AG04449 (cell line): ENCODE measurements around the gene PADI2.
A peak's percentile ranks its signal among the peaks of the same experiment; 100 is the strongest.

Experiments used
- CTCF ChIA-PET: fragments of 350-600 bp; formaldehyde crosslinking; extraction: SDS; loops from one replicate; lab custom pipeline; 2021; ENCODE audit warnings: antibody characterized with exemption; lab: Yijun Ruan, JAX
- POLR2A ChIA-PET: fragments of 400-600, 350-600 bp; formaldehyde crosslinking; extraction: SDS; loops from one replicate; lab custom pipeline; 2020; ENCODE audit warnings: antibody characterized with exemption, inconsistent platforms; lab: Yijun Ruan, JAX
- DNase-seq: peaks from one replicate; pipeline ENCODE4 v3.0.0-alpha.2; 2010; ENCODE audit warnings: low read depth, low spot score
- H3K4me3 ChIP-seq: 2 replicates; pipeline ENCODE4 v1.5.1; 2011; ENCODE audit warnings: low read depth, mild to moderate bottlenecking, control low read depth, low read length
- CTCF ChIP-seq: IDR thresholded peaks from one replicate; pipeline ENCODE4 v1.5.1; 2011; ENCODE audit warnings: mild to moderate bottlenecking, moderate library complexity, low read length, control low read depth, inconsistent platforms; ENCODE audit not compliant: insufficient read depth; ENCODE audit errors: missing control alignments

Gene PADI2

GRCh38 chr1:17136145-17136544 lies 16.9 kb upstream of the PADI2 start:
- no peak overlapping the region for H3K4me3 ChIP-seq
- ChIA-PET CTCF (interaction anchor here (0.9 to 2.6 kb wide), 4 partner anchors 10 to 101 kb away, joined by 3 to 9 read pairs (median 4); no protein-coding TSS in a partner anchor), POLR2A (no interaction called here)
- DNase-seq, result no peak
- TF ChIP-seq CTCF, result no peak

DNA sequence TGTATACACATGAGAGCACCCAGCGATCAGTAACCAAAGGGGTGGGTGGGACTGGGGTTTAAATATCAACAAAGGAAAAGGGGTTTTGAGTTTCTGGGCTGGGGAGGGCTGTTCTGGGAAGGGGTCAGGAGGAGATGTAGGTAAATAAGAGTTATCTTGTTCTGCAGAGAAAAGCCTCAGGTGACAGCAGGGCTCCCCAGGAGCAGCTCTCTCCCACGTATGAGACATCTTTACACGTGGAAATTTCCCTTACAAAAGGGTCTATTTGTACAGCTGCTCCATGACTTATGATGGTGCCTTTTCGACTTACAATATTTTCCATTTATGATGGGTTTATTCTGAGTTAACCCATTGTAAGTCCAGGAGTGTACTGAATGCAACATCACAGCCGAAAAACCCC lies 16.3 kb upstream of the PADI2 start:
- no peak for DNase-seq

DNA sequence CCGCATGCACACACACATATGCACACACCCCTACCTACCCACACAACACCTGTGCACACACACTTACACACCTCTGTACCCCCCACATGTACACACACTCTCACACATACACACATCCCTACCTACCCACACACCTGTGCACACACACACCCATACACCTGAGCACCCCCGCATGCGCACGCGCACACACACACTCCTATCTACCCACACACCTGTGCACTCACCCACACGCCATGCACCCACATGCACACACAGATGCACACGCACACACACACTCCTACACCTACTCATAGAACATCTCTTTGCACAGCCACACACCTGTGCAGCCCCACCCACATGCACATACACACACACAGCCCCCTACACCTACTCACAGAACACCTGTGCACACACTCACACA lies 15.5 kb upstream of the PADI2 start:
- no peak overlapping the region for H3K4me3 ChIP-seq
- ChIA-PET POLR2A (no interaction called here), CTCF (interaction anchor here (1.3 to 1.6 kb wide), 2 partner anchors 9 to 102 kb away, joined by 6 to 8 read pairs; no protein-coding TSS in a partner anchor)
- TF ChIP-seq CTCF, result no peak
- no peak for DNase-seq

More for the DNA sequence above, 16.3 kb upstream of the PADI2 start:
- ChIA-PET POLR2A (no interaction called here), CTCF (interaction anchor here (0.9 to 2.6 kb wide), 2 partner anchors 14 to 101 kb away, joined by 3 to 9 read pairs; no protein-coding TSS in a partner anchor)
- no peak for TF ChIP-seq CTCF
- H3K4me3 ChIP-seq, result no peak overlapping the region

GRCh38 chr1:17134034-17134433 lies 14.8 kb upstream of the PADI2 start:
- CTCF ChIA-PET, result interaction anchor here (1.3 to 1.6 kb wide), 2 partner anchors 9 to 103 kb away, joined by 6 to 8 read pairs; no protein-coding TSS in a partner anchor
- POLR2A ChIA-PET, result no interaction called here

GRCh38 chr1:17130138-17130635 lies 10.9 kb upstream of the PADI2 start:
- CTCF ChIA-PET, result interaction anchor here (0.9 to 13.4 kb wide), 5 partner anchors 8 to 276 kb away, joined by 4 to 669 read pairs (median 4); no protein-coding TSS in a partner anchor
- no peak for DNase-seq
- TF ChIP-seq CTCF, result no peak
- POLR2A ChIA-PET, result interaction anchor here (3.2 kb wide), 1 partner anchor 104 kb away, joined by 37 read pairs; no protein-coding TSS in a partner anchor
- H3K4me3 ChIP-seq, result no peak overlapping the region

More at GRCh38 chr1:17134034-17134433, 14.8 kb upstream of the PADI2 start:
- TF ChIP-seq CTCF, result no peak
- no peak overlapping the region for H3K4me3 ChIP-seq
- no peak for DNase-seq

GRCh38 chr1:17128361-17128760 lies 9.1 kb upstream of the PADI2 start:
- DNase-seq, result peak; percentile 97
- ChIA-PET CTCF (interaction anchor here (1.4 to 13.4 kb wide), 8 partner anchors 10 to 277 kb away, joined by 3 to 669 read pairs (median 24); no protein-coding TSS in a partner anchor), POLR2A (interaction anchor here (0.6 to 3.2 kb wide), 7 partner anchors 38 to 120 kb away, joined by 3 to 37 read pairs (median 8); no protein-coding TSS in a partner anchor)
- TF ChIP-seq CTCF, result no peak
- no peak overlapping the region for H3K4me3 ChIP-seq
